SK-N-SH (cell line): ENCODE measurements around the gene NEK7. TPM values are rescaled to one million over a fixed set of nuclear protein-coding genes. Genes with fewer than 3 reads are reported as not detected.

Source experiments
- CTCF ChIA-PET: fragments of 300-600, 350-600 bp; formaldehyde crosslinking; extraction: SDS; loops from one replicate; lab custom pipeline; 2021; lab: Yijun Ruan, JAX
- POLR2A ChIA-PET: fragments of 350-600 bp; sonication (Branson Sonifier 250); formaldehyde crosslinking; extraction: SDS; loops from one replicate; lab custom pipeline; 2020; ENCODE audit warnings: antibody characterized with exemption, inconsistent platforms; lab: Yijun Ruan, JAX
- DNase-seq: peaks from one replicate; pipeline ENCODE4 v3.0.0; 2012
- H2AFZ ChIP-seq: fragments of 200-600 bp; sonication (generic); 2 replicates; pipeline ENCODE4 v1.8.1; 2016; ENCODE audit warnings: antibody characterized with exemption, mild to moderate bottlenecking, low read depth
- H3F3A ChIP-seq: fragments of 200-600 bp; sonication (generic); replicated peaks from 2 replicates; pipeline ENCODE3; 2016; ENCODE audit warnings: antibody characterized with exemption, mild to moderate bottlenecking; ENCODE audit not compliant: insufficient read depth
- H3K27ac ChIP-seq, 2 experiments: fragments of 200-500 bp in 1 of 2; fragments of 200-600 bp in 1 of 2; sonication (Bioruptor generic) in 1 of 2; sonication (generic), shearing (Covaris generic) in 1 of 2; 2 replicates each; pipeline versions ENCODE4 v1.5.1 to v1.6.1; 2014 to 2016; ENCODE audit warnings: low read depth in 2 of 2, inconsistent platforms in 1 of 2, low read length in 1 of 2, mild to moderate bottlenecking in 1 of 2, mixed read lengths in 1 of 2
- H3K27me3 ChIP-seq: fragments of 200-600 bp; sonication (generic), shearing (Covaris generic); 2 replicates; pipeline ENCODE4 v1.6.1; 2016; ENCODE audit warnings: mixed run types; ENCODE audit not compliant: insufficient read depth
- H3K36me3 ChIP-seq, 2 experiments: fragments of 200-500 bp in 1 of 2; fragments of 200-600 bp in 1 of 2; sonication (Bioruptor generic) in 1 of 2; sonication (generic) in 1 of 2; replicated peaks in 1 of 2; 2 replicates each; pipeline versions ENCODE3 to v1.5.1; 2014 to 2016; ENCODE audit warnings: low read length in 1 of 2, mild to moderate bottlenecking in 1 of 2; ENCODE audit not compliant: insufficient read depth in 2 of 2, control insufficient read depth in 1 of 2
- H3K4me1 ChIP-seq, 2 experiments: fragments of 200-500 bp in 1 of 2; fragments of 200-600 bp in 1 of 2; sonication (Bioruptor generic) in 1 of 2; sonication (generic), shearing (Covaris generic) in 1 of 2; 2 replicates each; pipeline versions ENCODE4 v1.5.1 to v1.6.1; 2014 to 2016; ENCODE audit warnings: low read depth in 1 of 2, low read length in 1 of 2, mixed run types in 1 of 2; ENCODE audit not compliant: insufficient read depth in 2 of 2, control insufficient read depth in 1 of 2
- H3K4me2 ChIP-seq: fragments of 200-600 bp; sonication (generic), shearing (Covaris generic); 2 replicates; pipeline ENCODE4 v1.6.1; 2017; ENCODE audit warnings: mixed run types
- H3K4me3 ChIP-seq, 2 experiments: fragments of 200-500 bp in 1 of 2; fragments of 200-600 bp in 1 of 2; sonication (Bioruptor generic) in 1 of 2; sonication (generic), shearing (Covaris generic) in 1 of 2; 2 replicates each; pipeline versions ENCODE4 v1.5.1 to v1.8.1; 2014 to 2016; ENCODE audit warnings: low read depth in 2 of 2, inconsistent platforms in 1 of 2, low read length in 1 of 2, mild to moderate bottlenecking in 1 of 2, mixed read lengths in 1 of 2, moderate library complexity in 1 of 2
- H3K79me2 ChIP-seq: fragments of 200-600 bp; sonication (generic); 2 replicates; pipeline ENCODE4 v1.8.1; 2017; ENCODE audit warnings: mild to moderate bottlenecking; ENCODE audit not compliant: insufficient read depth
- H3K9ac ChIP-seq: fragments of 200-600 bp; sonication (generic); 2 replicates; pipeline ENCODE4 v1.6.1; 2017; ENCODE audit warnings: mixed run types
- H3K9me2 ChIP-seq: fragments of 200-600 bp; sonication (generic); 2 replicates; pipeline ENCODE4 v1.6.1; 2017; ENCODE audit warnings: mixed run types
- H3K9me3 ChIP-seq: fragments of 200-600 bp; sonication (generic); 2 replicates; pipeline ENCODE4 v1.6.1; 2017; ENCODE audit warnings: mixed run types, mild to moderate bottlenecking, moderate library complexity
- H4K20me1 ChIP-seq: fragments of 200-600 bp; sonication (generic); 2 replicates; pipeline ENCODE4 v1.6.1; 2017; ENCODE audit warnings: mild to moderate bottlenecking, mixed run types; ENCODE audit not compliant: insufficient read depth
- EZH2phosphoT487 ChIP-seq: fragments of 200-600 bp; sonication (generic); IDR thresholded peaks from 2 replicates; pipeline ENCODE4 v1.6.1; 2017; ENCODE audit warnings: low read depth, mixed run types, mild to moderate bottlenecking, antibody characterized with exemption, moderate library complexity, borderline replicate concordance
- FOXM1 ChIP-seq: IDR thresholded peaks from 2 replicates; pipeline ENCODE4 v1.4.0; 2012; ENCODE audit warnings: low read depth, mild to moderate bottlenecking
- RCOR1 ChIP-seq: fragments of 150-350 bp; IDR thresholded peaks from 2 replicates; pipeline ENCODE4 v1.6.1; 2017; ENCODE audit warnings: antibody characterized with exemption, low read length
- SIN3A ChIP-seq: IDR thresholded peaks from 2 replicates; pipeline ENCODE4 v1.6.1; 2012; ENCODE audit warnings: low read depth, mild to moderate bottlenecking, low read length, moderate library complexity, borderline replicate concordance
- TAF1 ChIP-seq: IDR thresholded peaks from 2 replicates; pipeline ENCODE4 v1.6.1; 2012; ENCODE audit warnings: low read depth, mild to moderate bottlenecking, low read length, moderate library complexity, borderline replicate concordance
- WGBS: methylation state at CpG from one replicate; pipeline ENCODE4 v1.1.6; 2017; ENCODE audit warnings: low lambda C conversion rate; 5-methylcytosine and 5-hydroxymethylcytosine counted together
- polyA plus RNA-seq, 3 experiments: library from polyadenylated mRNA; depleted of rRNA; stranded (reverse); fragments of >200 nt; gene quantifications; 2 replicates each; pipeline ENCODE4 v1.2.3, GENCODE V29; 2012
- TF ChIP-seq, protein P1 (sequence below): fragments of 150-350 bp; IDR thresholded peaks from 2 replicates; pipeline ENCODE4 v1.6.1; 2017; ENCODE audit warnings: antibody characterized with exemption, low read length, low read depth, borderline replicate concordance
- TF ChIP-seq, protein P2 (sequence below): IDR thresholded peaks from 2 replicates; pipeline ENCODE4; 2012
- TF ChIP-seq, protein P3 (sequence below): IDR thresholded peaks from 2 replicates; pipeline ENCODE4 v1.4.0; 2012; ENCODE audit warnings: low read depth, borderline replicate concordance
- TF ChIP-seq, protein P4 (sequence below): fragments of 200-600 bp; sonication (generic); IDR thresholded peaks from 2 replicates; pipeline ENCODE4 v1.6.1; 2017; ENCODE audit warnings: antibody characterized with exemption, mild to moderate bottlenecking, moderate library complexity

The NEK7 gene
- polyA plus RNA-seq, 1 of the 3 experiments (the other 2 are of a cell fraction), result 85.8 TPM

DNA sequence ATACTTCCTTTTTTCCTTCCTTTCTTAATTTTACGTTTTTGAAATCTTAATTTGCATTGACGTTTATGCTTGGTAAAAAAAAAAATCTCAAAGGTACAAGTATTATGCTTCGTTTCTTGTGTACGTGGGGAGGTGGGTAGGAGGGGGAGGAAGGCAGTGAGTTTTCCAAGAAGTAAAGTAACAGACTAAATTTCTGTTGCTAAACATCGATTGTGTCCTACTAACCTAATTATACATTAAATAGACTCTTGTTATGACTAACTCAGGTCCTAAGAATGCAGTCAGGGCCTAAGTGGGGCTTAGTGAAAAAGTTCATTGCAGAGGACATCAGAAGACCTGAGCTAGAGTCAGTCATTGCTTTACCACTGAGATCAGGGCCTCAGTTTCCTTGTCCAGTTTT is 17.5 kb downstream of the NEK7 start:
- Histone ChIP-seq H3K9me2 (no peaks in the 10 kb centered on the region), H3K4me3 (no peak overlapping the region), H3K27me3 (no peaks in the 10 kb centered on the region), H3K4me2 (peak overlapping the region; percentile 49; the same call in 1 of the 2 replicates), H2AFZ (no peak overlapping the region), H3K27ac (peak overlapping the region in 1 of 2 experiments; percentile 63; a peak in 1 of 4 replicates), H4K20me1 (peaks cover 97% of the 10 kb centered on the region), H3F3A (peaks cover 22% of the 10 kb centered on the region), H3K9me3 (no peaks in the 10 kb centered on the region), H3K79me2 (peaks cover 100% of the 10 kb centered on the region), H3K9ac (no peak overlapping the region), H3K4me1 (peaks cover 18 to 31% of the 10 kb centered on the region in 2 experiments; a peak in 3 of 4 replicates), H3K36me3 (peaks cover 2 to 3% of the 10 kb centered on the region in 2 experiments)
- WGBS, result 42% methylated on average over 5 of the region's 5 CpGs
- no peak for DNase-seq
- POLR2A ChIA-PET, result interaction anchor here (0.7 kb wide), 1 partner anchor 13 kb away, joined by 3 read pairs; no protein-coding TSS in a partner anchor
- CTCF ChIA-PET, result interaction anchor here (1.6 kb wide), 1 partner anchor 18 kb away, joined by 3 read pairs; the partner anchor contains the start of gene NEK7
- TF ChIP-seq, protein P1, sequence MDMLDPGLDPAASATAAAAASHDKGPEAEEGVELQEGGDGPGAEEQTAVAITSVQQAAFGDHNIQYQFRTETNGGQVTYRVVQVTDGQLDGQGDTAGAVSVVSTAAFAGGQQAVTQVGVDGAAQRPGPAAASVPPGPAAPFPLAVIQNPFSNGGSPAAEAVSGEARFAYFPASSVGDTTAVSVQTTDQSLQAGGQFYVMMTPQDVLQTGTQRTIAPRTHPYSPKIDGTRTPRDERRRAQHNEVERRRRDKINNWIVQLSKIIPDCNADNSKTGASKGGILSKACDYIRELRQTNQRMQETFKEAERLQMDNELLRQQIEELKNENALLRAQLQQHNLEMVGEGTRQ, result no peak
- TF ChIP-seq SIN3A, result no peak
- TF ChIP-seq, protein P2, sequence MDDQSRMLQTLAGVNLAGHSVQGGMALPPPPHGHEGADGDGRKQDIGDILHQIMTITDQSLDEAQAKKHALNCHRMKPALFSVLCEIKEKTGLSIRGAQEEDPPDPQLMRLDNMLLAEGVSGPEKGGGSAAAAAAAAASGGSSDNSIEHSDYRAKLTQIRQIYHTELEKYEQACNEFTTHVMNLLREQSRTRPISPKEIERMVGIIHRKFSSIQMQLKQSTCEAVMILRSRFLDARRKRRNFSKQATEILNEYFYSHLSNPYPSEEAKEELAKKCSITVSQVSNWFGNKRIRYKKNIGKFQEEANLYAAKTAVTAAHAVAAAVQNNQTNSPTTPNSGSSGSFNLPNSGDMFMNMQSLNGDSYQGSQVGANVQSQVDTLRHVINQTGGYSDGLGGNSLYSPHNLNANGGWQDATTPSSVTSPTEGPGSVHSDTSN, result no peak
- TF ChIP-seq, protein P3, sequence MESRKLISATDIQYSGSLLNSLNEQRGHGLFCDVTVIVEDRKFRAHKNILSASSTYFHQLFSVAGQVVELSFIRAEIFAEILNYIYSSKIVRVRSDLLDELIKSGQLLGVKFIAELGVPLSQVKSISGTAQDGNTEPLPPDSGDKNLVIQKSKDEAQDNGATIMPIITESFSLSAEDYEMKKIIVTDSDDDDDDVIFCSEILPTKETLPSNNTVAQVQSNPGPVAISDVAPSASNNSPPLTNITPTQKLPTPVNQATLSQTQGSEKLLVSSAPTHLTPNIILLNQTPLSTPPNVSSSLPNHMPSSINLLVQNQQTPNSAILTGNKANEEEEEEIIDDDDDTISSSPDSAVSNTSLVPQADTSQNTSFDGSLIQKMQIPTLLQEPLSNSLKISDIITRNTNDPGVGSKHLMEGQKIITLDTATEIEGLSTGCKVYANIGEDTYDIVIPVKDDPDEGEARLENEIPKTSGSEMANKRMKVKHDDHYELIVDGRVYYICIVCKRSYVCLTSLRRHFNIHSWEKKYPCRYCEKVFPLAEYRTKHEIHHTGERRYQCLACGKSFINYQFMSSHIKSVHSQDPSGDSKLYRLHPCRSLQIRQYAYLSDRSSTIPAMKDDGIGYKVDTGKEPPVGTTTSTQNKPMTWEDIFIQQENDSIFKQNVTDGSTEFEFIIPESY, result no peak
- TF ChIP-seq FOXM1, result no peak
- TF ChIP-seq, protein P4, sequence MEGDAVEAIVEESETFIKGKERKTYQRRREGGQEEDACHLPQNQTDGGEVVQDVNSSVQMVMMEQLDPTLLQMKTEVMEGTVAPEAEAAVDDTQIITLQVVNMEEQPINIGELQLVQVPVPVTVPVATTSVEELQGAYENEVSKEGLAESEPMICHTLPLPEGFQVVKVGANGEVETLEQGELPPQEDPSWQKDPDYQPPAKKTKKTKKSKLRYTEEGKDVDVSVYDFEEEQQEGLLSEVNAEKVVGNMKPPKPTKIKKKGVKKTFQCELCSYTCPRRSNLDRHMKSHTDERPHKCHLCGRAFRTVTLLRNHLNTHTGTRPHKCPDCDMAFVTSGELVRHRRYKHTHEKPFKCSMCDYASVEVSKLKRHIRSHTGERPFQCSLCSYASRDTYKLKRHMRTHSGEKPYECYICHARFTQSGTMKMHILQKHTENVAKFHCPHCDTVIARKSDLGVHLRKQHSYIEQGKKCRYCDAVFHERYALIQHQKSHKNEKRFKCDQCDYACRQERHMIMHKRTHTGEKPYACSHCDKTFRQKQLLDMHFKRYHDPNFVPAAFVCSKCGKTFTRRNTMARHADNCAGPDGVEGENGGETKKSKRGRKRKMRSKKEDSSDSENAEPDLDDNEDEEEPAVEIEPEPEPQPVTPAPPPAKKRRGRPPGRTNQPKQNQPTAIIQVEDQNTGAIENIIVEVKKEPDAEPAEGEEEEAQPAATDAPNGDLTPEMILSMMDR, result no peak

DNA sequence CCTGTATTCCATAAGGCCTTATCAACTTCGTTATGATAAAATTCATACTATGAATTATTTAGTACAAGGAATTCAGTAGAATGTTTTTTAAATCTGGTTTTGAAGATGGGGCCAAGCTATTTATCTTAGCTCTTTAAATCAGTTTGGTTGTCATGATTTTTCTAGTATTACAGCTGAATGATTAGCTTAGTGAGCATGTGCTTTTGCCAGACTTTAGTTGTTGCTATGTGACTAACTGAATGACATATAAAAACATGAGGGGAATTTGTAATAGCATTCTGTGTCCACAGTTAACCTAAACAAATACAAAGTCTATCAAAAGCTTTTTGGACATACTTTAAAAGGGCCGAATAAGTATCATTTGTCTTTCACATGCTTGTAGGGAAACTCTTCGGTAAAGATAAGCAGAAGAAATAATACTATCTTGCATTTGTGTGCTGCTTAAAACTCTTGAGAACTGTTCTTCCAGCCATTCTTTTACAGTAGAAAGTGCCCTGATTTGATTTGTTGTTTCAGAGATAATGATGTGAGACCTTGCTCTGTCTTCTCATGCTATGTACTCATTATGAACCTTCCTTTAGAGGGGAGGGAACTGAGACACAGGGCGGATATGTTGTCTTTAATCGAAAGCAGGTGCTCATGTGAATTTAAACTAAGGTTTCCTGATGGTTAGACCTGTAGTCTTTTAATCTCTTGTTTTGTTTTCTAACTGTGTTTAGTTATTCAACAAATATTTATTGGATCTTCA is 18.8 kb downstream of the NEK7 start:
- Histone ChIP-seq H3K9me2 (no peaks in the 10 kb centered on the region), H3K4me2 (no peak overlapping the region), H3K4me3 (no peak overlapping the region), H3F3A (peaks cover 24% of the 10 kb centered on the region), H3K36me3 (peaks cover 2 to 3% of the 10 kb centered on the region in 2 experiments), H3K27me3 (no peaks in the 10 kb centered on the region), H3K79me2 (peaks cover 100% of the 10 kb centered on the region), H2AFZ (no peak overlapping the region), H3K9ac (no peak overlapping the region), H3K4me1 (peaks cover 10 to 24% of the 10 kb centered on the region in 2 experiments; a peak in 3 of 4 replicates), H3K27ac (peak overlapping the region; percentile 7 to 63; a peak in 2 of 4 replicates), H4K20me1 (peaks cover 97% of the 10 kb centered on the region), H3K9me3 (no peaks in the 10 kb centered on the region)
- 82% methylated on average over 5 of the region's 5 CpGs for WGBS
- TF ChIP-seq TAF1 (no peak), RCOR1 (no peak), EZH2phosphoT487 (no peak)
- ChIA-PET POLR2A (no interaction called here), CTCF (interaction anchor here (1.6 kb wide), 1 partner anchor 19 kb away, joined by 3 read pairs; the partner anchor contains the start of gene NEK7)
- no peak for DNase-seq
